Kidney glomerular epithelial cell (primary cell): ENCODE results near the gene FBLN5.

Experiments used
- DNase-seq: peaks from one replicate; lab custom pipeline; 2025; lab: John Stamatoyannopoulos, UW

Gene FBLN5

DNA sequence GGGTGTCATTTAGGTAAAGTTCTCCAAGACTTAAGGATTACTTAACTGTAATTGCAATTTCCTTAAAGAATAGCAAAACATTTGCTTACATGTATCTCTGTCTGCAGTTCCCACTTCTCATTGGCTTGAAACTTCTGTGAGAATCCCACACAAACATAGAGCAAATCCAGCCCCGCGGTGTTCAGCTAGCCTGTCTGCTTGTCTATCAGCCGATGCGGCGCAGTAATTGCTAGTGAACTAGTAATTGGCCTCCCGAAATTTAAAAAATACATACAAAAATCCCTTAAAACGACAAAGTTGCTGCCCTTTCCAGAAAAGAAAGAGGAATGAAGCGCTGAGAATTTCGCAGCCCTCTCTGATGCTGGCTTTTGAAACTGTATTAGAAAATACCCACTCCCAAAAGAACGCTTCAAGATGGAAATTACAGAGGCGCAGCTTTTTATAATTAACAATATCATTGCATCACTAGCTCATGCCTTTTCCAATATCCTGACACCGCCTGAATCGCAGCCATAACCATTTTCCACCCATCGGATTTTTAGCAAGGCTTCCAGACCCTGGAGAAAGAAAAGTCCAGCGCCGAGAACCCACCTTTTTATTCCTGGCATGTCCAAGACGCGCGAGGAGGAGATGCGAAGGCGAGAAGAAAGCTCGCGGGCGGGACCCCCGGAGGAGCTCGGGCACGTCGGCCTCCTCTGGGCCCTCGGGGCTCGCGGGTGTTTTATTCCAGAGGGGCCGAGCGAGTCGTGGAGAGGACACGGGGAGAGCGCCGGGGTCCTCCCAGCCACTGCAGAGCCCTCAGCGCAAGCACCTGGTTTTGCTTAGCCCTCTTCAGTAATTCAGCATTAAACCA is 646 bp downstream of the FBLN5 start:
- DNase-seq: no peak

DNA sequence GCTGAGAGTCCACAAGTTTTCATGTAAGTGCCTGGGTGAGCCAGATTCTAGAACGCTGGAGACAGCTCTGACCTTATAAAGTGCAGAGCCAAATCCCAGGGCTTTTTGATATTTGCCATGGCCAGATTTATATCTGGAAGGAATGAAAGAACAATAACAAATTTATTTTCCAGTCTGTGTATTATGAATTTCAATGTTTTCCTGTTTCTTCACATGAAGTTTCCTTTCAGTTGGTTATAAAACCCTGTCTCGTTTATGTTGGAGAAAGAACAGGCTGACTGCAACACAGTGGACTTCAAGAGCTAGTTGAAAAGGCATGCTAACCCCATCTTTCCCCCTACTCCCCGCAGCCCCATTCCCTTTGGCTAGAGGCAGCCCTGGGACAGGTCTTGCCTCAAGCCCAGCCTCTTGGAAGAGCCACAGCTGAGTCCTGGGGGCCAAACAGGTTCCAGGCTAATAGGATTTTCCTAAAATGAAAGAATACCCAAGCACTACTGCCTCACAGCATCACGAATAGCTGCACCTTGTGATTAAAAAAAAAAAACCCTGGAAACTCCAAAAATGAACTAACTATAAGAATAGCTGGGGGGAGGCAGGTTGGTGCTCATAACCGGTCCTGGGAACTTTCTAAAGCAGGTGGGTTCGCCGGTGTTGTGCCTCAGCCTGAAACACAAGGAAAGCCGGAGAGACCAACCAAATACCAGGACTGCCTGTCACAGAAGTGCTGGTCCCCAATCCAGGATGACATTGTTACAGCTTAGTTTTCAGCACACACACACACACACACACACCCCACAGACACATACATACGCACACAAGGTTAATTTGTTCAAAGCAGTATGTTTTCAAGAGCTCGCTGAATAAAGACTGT is 1.5 kb downstream of the FBLN5 start:
- DNase-seq: no peak

DNA sequence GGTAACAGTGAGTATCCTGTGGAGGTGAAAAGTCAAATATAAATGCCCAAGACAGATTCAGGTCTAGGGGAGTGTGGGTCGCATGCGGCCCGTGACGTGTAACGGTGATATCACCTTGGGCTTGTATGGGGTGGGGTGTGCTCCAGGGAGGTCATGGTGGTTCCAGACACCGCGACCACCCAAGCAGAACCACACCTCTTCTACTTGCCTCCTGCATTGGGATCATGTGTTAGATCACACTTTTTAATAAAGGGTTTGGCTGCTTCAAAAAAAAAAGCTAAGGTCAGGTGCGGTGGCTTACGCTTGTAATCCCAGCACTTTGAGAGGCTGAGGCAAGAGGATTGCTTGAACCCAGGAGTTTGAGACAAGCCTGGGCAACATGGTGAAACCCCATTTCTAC is 4.5 kb downstream of the FBLN5 start:
- DNase-seq: no peak

DNA sequence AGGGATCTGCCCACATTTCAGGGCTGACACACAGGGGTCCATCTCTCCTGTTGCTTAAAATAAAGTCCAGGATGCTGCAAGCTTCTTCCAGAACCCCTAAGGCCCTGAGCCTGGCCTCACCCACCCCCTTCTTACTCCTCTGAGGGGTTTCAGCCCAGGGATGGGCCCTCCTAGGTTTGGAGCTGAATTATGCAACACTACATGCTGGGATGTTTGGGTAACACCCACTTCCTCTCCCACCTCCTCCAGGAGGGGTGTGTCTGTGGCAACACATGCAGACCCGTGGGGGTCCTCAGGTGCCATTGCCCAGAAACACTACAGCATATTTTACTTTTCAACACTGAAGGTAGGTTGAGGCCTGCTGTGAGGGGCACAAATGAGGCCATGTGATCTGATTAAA is 5.4 kb downstream of the FBLN5 start:
- no peak for DNase-seq

DNA sequence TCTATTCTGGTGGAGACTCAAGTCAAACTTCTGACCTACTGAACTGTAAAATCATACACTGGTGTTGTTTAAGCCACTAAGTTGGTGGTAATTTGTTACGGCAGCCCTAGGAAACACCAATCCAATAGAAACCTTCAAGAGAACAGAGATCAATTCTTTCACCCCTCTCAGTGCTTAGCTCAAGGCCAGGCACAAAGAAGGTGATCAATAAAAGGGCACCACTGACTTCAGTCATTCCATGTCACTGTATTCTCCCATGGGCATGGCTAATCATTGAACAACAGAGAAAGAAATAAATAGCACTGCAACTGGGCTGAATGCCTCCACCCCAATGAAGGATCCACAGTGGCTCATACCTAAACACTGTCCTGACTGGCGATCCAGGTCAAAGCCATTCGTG is 7.3 kb downstream of the FBLN5 start:
- no peak for DNase-seq

DNA sequence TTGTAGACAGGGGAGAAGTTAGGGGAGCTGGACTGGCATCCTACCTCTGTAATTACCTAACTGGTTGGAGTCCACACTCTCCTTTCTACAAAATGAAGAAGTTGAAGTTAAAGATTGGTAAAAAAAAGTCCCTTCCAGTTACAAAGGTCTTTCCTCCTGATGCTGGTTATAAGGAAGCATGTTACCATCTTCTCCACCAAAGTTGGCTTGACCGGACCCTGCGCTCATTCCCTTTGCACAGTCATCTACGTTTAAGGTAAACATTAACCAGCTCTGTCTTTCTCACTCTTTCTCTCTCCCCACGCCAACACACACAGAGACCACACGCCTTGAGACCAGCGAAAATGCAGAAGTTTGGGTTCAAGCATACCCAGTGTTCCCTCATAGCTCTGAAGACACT is 11.9 kb downstream of the FBLN5 start:
- no peak for DNase-seq

DNA sequence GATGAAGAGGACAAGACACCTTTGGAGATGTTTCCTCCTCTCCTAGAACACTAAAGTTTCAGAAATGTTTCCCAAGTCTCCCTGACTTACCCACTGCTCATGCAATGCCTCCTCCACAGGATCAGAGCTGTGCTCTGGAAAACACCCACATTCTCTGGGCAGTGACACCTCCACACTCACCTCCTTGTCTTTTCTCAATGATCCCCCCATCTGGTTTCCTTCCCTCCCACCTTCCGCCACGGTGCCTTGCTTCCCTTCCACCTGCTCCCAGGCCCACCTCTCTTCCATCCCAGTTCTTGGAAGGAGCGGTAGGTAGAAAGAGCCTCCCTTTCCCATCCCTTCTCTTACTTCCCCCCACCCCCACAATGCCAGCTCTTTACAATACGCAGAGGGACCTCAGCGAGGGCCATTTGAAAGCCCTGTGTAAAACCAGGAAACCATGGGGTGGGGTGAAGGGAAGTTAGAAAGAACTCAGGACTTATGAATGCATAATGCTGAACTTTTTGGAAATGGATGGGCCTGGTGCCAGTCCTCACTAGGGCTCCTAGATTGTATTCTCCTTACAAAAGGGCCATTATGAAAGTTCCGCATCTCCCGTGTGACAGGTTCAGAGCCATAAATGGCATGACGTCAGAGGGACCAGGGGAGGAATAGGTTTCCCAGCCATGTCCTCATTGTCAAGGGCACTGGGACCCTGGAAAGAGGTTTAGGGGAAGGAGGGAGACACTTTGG is 12.8 kb downstream of the FBLN5 start:
- no peak for DNase-seq

DNA sequence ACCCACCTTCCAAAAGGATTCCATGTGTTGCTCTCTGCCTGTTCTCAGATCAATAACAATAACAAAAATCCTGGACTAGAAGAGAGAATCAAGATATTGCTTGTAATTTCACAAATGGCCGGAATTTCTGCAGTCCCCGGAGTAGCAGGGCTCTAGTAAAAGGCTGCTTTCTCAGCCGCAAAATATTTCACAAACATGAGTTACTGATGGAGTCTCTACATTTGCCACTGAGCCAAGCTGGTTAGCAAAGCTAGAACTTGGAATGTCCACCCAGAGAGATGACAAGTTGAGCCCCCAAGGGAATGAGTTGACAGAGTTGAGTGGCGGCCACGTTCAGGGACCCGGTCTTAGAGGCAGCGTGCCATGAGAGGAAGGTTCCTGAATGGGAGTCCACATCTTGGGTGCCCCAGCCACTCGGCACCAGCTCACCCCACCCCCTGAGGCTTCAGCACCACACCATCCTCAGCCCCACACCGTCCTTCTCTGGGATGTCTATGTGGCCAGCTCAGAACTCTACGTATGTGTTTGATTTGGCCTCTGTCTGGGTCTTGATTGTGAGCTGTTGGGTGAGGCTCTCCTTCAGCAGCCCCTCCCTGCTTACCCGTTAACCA is 15.9 kb downstream of the FBLN5 start:
- DNase-seq: no peak

DNA sequence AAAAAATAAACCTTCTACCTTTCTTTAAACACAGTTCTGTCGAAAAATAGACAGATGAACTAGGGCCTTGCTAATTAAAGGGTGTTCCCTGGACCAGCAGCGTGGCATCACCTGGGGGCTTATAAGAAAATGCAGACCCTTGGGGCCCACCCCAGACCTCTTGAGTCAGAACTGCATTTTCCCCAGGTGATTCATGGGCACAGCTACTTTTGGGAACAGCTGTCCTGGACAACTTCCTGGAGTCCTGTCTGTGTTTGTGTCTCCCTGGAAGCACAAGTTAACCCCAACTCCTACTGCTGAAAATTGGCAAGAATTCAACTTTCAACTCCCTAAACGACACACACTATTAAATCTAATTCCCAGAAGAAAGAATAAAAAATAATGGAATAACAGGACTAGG is 17.8 kb downstream of the FBLN5 start:
- DNase-seq: peak; percentile 4

DNA sequence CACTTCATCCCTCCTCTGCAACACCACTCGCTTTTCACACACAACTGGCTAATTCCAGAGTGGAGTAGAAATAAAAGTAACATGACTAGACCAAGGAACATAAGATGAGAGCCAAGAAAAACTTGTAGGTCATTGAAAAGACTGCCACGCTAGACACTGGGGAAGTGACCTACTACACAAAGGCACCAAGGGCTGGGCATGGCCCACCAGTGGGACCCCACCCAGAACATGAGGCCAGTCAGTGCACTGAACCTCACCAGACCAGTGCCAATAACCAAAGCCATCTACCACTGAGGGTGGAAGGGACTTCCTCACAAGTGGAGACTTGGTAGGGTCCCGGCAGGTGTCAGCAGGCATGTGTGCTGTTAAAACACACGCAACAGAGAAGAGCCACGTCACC is 19.7 kb downstream of the FBLN5 start:
- no peak for DNase-seq

DNA sequence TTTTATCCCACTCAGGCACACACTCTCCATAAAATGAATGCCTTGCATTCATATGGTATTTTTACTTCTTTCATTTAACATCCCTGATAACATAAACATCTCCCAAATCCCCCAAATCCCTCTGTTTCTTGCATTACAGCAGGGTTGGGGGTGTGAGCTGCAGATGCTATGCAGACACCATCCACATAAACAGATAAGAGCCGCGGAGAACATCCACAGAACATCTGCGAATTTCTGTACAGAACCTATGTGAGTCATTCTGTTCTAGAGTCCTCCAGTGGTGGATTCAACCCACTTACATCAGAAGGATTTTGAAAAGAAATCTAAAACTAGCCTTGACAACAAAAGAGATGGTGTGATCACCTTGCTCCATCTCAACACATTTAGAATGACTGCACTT is 20.3 kb downstream of the FBLN5 start:
- DNase-seq: no peak

DNA sequence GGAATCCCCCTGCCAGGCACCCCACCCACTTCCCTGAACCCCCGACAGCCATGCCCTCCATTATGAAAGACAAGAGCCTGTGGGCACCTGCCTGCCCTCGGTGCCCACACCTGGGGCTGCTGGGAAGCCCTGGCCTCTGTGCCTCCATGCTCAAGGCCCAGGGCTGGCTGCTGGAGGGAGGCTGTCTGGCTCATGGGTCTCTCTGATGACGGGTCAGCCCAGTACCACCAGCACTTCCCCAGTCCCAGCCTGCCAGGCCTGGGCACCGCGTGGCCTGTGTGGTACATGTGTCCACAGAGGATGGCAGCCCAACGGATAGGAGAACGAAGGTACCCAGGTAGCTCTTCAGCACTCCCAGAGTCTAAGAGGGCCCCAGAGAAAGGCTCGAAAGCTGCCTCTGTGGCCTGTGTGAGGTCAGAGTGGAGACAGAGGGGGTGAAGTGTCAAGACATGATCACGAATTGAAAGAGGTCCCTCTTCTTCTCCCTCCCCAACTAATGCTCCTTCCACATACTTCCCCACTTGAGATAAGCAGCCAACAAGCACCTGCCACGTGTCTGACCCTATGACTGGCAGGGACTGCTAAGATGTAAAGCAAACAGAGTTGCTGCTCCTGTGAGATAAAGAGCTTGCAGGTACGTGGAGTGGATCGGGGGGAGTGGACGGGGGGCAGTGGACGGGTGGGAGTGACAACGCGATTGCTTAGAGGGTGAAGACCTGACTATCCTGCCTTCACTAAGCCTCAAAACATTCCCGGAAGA is 21.2 kb downstream of the FBLN5 start:
- DNase-seq: no peak

DNA sequence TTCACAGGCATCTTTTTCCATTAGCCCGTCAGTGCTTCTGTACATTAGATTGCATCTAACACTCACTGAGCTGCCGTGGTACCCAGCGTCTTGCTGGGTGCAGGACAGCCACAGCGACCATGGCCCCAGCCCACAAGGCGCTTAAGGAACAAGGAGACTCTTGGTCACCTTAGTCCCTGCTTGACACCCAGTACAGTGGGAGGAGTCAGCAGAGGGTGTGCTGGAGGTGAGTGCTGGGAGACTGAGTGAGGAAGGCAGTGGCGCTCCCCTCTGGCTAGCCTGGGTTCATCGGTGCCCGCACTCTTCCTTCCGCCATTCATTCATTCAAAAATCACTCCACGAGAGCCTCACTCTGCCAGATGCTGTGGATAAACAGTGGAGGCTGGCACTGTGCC is 21.8 kb downstream of the FBLN5 start:
- no peak for DNase-seq

DNA sequence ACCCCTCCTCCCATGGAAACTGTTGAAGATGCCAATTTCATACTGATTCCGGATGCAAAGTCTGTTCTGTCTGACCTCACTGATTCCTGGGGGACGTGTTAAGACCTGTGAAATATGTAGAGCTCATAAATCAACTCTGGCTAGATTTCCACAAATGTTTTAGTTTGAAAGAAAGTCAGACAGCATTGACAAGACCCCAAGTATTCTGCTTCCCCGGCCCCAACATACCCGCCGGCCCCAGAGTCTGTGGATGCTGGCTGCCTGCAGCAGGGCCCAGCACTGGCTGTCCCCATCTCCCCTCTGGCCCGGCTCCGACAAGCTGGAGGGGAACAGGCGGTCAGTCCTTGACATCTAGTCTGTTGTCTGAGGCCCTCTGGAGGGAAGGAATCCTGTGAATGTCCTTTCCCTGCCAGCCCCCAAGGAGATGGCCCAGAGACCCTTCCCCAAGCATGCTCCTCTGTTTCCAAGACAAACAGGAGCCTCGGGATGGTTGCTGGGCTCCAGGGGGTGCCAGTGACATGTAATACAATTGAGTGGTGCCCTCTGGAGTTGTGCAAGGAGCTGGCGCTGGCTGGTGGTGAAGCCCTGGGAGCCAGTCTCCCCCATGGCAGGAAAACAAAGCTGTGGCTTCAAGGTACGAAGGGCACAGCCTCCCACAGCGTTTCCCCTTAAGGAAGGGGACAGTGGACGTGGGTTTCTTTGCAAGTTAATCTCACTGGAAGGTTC is 22.3 kb downstream of the FBLN5 start:
- DNase-seq: no peak

DNA sequence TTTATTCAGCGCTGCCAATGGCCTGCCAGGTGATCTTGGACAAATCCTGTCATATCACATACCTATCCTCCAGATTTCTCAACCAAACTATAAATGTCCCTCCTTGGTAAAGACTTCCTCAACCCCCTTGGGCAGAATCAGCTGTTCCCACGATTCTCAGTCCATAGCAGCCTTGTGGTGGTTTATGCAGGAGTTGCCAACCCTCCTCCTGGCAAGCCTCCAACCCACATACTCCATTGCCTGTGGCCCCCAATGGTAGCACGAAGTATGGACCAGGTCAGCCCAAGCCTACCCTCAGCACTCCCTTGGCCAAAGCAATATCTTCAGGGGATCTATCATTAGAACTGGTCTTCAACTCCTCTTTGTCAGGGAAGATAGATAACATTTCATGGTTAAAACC is 27.0 kb downstream of the FBLN5 start:
- no peak for DNase-seq

DNA sequence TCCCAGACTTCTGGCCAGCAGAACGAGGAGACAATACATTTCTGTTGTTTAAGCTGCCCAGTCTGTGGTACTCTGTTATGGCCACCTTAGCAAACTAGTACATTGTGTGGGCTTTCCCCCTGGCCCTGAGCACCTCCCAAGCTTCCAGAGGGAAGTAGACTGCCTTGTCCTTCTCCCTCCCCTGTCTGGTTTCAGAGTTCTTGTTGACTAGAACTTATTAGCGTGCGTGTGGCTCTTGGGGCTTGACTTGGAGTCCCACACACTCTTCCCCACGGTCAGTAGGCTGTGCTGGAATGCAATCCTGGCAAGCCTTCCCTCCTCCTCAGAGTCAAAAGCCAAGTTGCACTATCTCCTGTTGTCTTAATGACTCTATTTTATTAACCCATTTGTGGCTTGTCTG is 27.7 kb downstream of the FBLN5 start:
- DNase-seq: no peak

DNA sequence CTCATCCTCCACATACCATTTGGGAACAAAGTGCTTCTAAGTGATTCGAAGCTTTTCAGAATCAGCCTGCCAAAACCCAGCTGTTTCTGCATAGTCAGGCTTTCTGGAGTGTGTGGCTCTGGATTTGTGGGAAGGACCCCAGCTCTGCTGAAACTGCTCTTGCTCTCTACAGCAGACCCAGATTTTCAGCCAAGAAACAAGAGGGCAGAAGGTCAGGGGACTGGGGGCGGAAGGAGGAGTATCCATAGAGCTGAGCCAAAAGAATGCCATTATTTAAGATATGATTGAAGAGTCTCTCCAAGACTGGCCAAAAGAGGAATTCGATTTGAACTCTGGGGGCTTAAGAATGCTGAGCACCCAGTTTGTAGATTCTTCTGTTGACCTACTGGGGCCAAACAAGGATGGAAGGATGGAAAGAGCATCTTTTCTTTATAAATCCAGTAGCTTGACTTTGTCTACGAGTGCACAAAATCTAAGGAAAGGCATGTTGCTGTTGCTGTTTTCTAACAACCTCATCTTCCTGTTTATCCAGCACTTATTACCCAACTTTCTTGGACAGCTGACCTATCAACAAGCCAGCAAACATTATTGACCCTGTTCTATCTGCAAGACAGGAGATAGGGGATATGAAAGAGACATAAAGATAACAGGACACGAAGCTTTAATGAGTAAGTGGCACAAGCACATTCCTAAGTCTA is 29.2 kb downstream of the FBLN5 start:
- DNase-seq: no peak

DNA sequence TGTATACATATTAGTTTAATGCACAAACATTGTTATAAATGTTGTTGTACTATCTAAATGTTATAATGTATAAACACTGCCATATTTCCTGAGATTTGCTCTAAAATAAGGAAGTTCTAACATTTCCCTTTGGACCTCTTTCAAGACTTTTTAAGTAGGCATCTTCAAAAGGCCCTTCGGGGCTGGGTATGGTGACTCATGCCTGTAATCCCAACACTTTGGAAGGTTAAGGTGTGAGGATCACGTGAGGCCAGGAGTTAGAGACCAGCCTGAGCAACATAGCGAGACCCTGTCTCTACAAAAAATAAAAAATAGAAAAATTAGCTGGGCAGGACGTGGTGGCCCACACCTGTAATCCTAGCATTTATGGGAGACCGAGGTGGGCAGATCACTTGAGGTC is 35.5 kb downstream of the FBLN5 start:
- DNase-seq: no peak

DNA sequence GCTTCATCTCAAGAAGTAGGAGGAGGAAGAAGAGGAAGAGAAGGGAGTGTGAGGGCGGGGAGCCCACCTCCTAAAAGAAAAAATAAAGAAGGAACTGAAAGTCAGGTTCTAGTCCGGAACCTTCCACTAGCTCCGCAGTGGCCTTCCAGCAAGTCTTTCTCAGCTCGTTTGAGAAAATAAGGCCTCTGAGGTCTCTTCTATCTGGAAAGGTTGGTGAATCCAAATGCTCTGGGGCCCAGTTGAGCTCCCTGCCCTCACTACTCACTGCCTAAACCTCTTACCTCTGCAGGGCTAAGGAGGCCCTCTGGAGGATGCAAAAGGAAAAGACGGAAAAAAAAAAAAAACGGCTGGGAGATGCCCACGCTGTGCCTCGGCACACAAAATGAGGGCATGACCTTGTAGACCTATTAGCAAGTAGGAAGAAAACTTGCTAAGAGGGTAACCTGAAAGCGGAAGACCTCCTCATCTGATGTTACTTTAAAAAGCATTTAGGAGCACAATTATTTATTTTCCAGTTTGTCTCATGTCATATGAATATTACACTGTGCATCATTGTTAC is 35.9 kb downstream of the FBLN5 start:
- DNase-seq: peak; percentile 33

DNA sequence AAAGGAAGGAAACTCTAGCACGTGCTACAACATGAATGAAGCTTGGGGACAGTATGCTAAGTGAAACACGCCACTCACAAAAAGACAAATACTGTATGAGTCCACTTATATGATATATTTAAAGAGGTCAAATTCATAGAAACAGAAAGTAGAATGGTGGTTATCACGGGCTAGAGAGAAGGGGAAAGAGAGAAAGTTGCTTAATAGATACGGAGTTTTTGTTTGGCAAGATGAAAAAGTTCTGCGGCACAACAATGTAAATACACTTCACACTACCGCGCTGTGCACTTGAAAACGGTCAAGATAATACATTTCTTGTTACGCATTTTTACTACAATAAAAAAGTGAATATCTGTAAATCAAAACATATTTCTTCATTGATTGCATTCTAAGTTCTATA is 37.3 kb downstream of the FBLN5 start:
- DNase-seq: no peak
